Mucosa of rectum (tissue), 2 donors: ENCODE results near the gene MCM3.

Experiments used
- H3K27ac ChIP-seq, 2 donors: one replicate each; pipeline ENCODE4 v1.7.0; 2013; ENCODE audit warnings: inconsistent platforms in 2 of 2, low read depth in 2 of 2, low read length in 2 of 2
- H3K27me3 ChIP-seq, 2 donors: one replicate each; pipeline ENCODE4 v1.7.0; 2013; ENCODE audit warnings: low read length in 2 of 2; ENCODE audit not compliant: control insufficient read depth in 2 of 2, insufficient read depth in 2 of 2
- H3K36me3 ChIP-seq, 2 donors: one replicate each; pipeline ENCODE4 v1.7.0; 2013; ENCODE audit warnings: low read length in 2 of 2; ENCODE audit not compliant: control insufficient read depth in 2 of 2, insufficient read depth in 2 of 2
- H3K4me1 ChIP-seq, 2 donors: one replicate each; pipeline ENCODE4 v1.7.0; 2013; ENCODE audit warnings: low read length in 2 of 2, mild to moderate bottlenecking in 1 of 2; ENCODE audit not compliant: control insufficient read depth in 2 of 2, insufficient read depth in 2 of 2
- H3K4me3 ChIP-seq, 2 donors: one replicate each; pipeline ENCODE4 v1.7.0; 2013; ENCODE audit warnings: low read length in 2 of 2
- H3K9ac ChIP-seq, 2 donors: one replicate each; pipeline ENCODE4 v1.7.0; 2013; ENCODE audit warnings: low read length in 2 of 2, low read depth in 1 of 2, mild to moderate bottlenecking in 1 of 2
- H3K9me3 ChIP-seq, 2 donors: one replicate each; pipeline ENCODE4 v1.7.0; 2013; ENCODE audit warnings: low read length in 2 of 2; ENCODE audit not compliant: control insufficient read depth in 2 of 2
- donor health status: healthy.
- donor health status: Normal muscosa, but diverticular disease.

The MCM3 gene

GRCh38 chr6:52233005-52233404 is 51.5 kb downstream of the MCM3 start:
- Histone ChIP-seq H3K9me3 (no peaks in the 10 kb centered on the region), H3K4me3 (no peak overlapping the region), H3K27me3 (peaks cover 0 to 6% of the 10 kb centered on the region in 2 donors), H3K4me1 (no peaks in the 10 kb centered on the region), H3K27ac (no peak overlapping the region), H3K9ac (no peak overlapping the region), H3K36me3 (no peaks in the 10 kb centered on the region)

GRCh38 chr6:52231406-52232127 is 53.0 kb downstream of the MCM3 start:
- H3K9me3 ChIP-seq: no peaks in the 10 kb centered on the region
- H3K4me3 ChIP-seq: no peak overlapping the region
- H3K36me3 ChIP-seq: no peaks in the 10 kb centered on the region
- no peak overlapping the region for H3K27ac ChIP-seq
- H3K27me3 ChIP-seq: peaks cover 0 to 2% of the 10 kb centered on the region in 2 donors
- H3K4me1 ChIP-seq: no peaks in the 10 kb centered on the region
- H3K9ac ChIP-seq: no peak overlapping the region

- Histone ChIP-seq H3K4me3 (no peak overlapping the region), H3K27ac (no peak overlapping the region), H3K27me3 (peaks cover 0 to 2% of the 10 kb centered on the region in 2 donors), H3K4me1 (no peaks in the 10 kb centered on the region), H3K9me3 (no peaks in the 10 kb centered on the region), H3K9ac (no peak overlapping the region), H3K36me3 (no peaks in the 10 kb centered on the region)
Measured at GRCh38 chr6:52230685-52231084, 53.9 kb downstream of the MCM3 start.

- H3K27me3 ChIP-seq: no peaks in the 10 kb centered on the region
- H3K36me3 ChIP-seq: no peaks in the 10 kb centered on the region
- no peaks in the 10 kb centered on the region for H3K4me1 ChIP-seq
- H3K27ac ChIP-seq: no peak overlapping the region
- H3K9ac ChIP-seq: no peak overlapping the region
- H3K4me3 ChIP-seq: no peak overlapping the region
- H3K9me3 ChIP-seq: no peaks in the 10 kb centered on the region
Measured at GRCh38 chr6:52227495-52227894, 57.0 kb downstream of the MCM3 start.

GRCh38 chr6:52221302-52221701 is 63.2 kb downstream of the MCM3 start:
- Histone ChIP-seq H3K27ac (no peak overlapping the region), H3K27me3 (no peaks in the 10 kb centered on the region), H3K36me3 (no peaks in the 10 kb centered on the region), H3K9ac (no peak overlapping the region), H3K9me3 (no peaks in the 10 kb centered on the region), H3K4me1 (no peaks in the 10 kb centered on the region), H3K4me3 (no peak overlapping the region)

GRCh38 chr6:52217761-52218160 is 66.8 kb downstream of the MCM3 start:
- Histone ChIP-seq H3K4me1 (no peaks in the 10 kb centered on the region), H3K4me3 (no peak overlapping the region), H3K27ac (no peak overlapping the region), H3K27me3 (no peaks in the 10 kb centered on the region), H3K9me3 (no peaks in the 10 kb centered on the region), H3K9ac (no peak overlapping the region), H3K36me3 (no peaks in the 10 kb centered on the region)

- Histone ChIP-seq H3K4me1 (no peaks in the 10 kb centered on the region), H3K9me3 (no peaks in the 10 kb centered on the region)
Measured at GRCh38 chr6:52216932-52217575, 67.5 kb downstream of the MCM3 start.

GRCh38 chr6:52215787-52216186 is 68.8 kb downstream of the MCM3 start:
- H3K9ac ChIP-seq: no peak overlapping the region
- no peak overlapping the region for H3K4me3 ChIP-seq
- no peaks in the 10 kb centered on the region for H3K4me1 ChIP-seq
- H3K36me3 ChIP-seq: no peaks in the 10 kb centered on the region
- no peaks in the 10 kb centered on the region for H3K9me3 ChIP-seq
- H3K27me3 ChIP-seq: no peaks in the 10 kb centered on the region
- no peak overlapping the region for H3K27ac ChIP-seq

More at GRCh38 chr6:52216932-52217575, 67.5 kb downstream of the MCM3 start:
- Histone ChIP-seq H3K27ac (no peak overlapping the region), H3K27me3 (no peaks in the 10 kb centered on the region), H3K4me3 (no peak overlapping the region), H3K9ac (no peak overlapping the region), H3K36me3 (no peaks in the 10 kb centered on the region)
